Neural progenitor cell (in vitro differentiated cells): ENCODE measurements around the gene GALNT18. TPM values are rescaled to one million over a fixed set of nuclear protein-coding genes. Genes with fewer than 3 reads are reported as not detected.

Experiments
- DNase-seq: peaks from one replicate; pipeline ENCODE4 v3.0.0-alpha.2; 2016; ENCODE audit warnings: low spot score
- H2AFZ ChIP-seq: fragments of 200-600 bp; sonication (generic); replicated peaks from 2 replicates; pipeline ENCODE4 v1.6.1; 2016; ENCODE audit warnings: antibody characterized with exemption
- H3F3A ChIP-seq: fragments of 200-600 bp; sonication (generic); 2 replicates; pipeline ENCODE4 v1.6.1; 2016; ENCODE audit warnings: antibody characterized with exemption, low read depth
- H3K27ac ChIP-seq: fragments of 200-600 bp; sonication (generic); 2 replicates; pipeline ENCODE4 v1.5.1; 2016; ENCODE audit warnings: mild to moderate bottlenecking
- H3K27me3 ChIP-seq: fragments of 200-600 bp; sonication (generic); 2 replicates; pipeline ENCODE4 v1.6.1; 2016; ENCODE audit warnings: mild to moderate bottlenecking, moderate library complexity
- H3K36me3 ChIP-seq: fragments of 200-600 bp; sonication (generic); 2 replicates; pipeline ENCODE4 v1.5.1; 2016
- H3K4me1 ChIP-seq: fragments of 200-600 bp; sonication (generic); 2 replicates; pipeline ENCODE4 v1.6.1; 2016; ENCODE audit warnings: mixed run types
- H3K4me2 ChIP-seq: fragments of 200-600 bp; sonication (generic); 2 replicates; pipeline ENCODE4 v1.6.1; 2016
- H3K4me3 ChIP-seq: fragments of 200-600 bp; sonication (generic); 2 replicates; pipeline ENCODE4 v1.5.1; 2016
- H3K79me2 ChIP-seq: fragments of 200-600 bp; sonication (generic); 2 replicates; pipeline ENCODE4 v1.6.1; 2016; ENCODE audit warnings: low read depth
- H3K9ac ChIP-seq: fragments of 200-600 bp; sonication (generic); 2 replicates; pipeline ENCODE4 v1.6.1; 2016
- H3K9me3 ChIP-seq: fragments of 200-600 bp; sonication (generic); 2 replicates; pipeline ENCODE4 v1.5.1; 2016; ENCODE audit warnings: low read depth
- H4K20me1 ChIP-seq: fragments of 200-600 bp; sonication (generic); 2 replicates; pipeline ENCODE4 v1.6.1; 2016; ENCODE audit warnings: low read depth
- H3K27ac Mint-ChIP-seq: 3 replicates; pipeline ENCODE4 v1.8.0; 2021; ENCODE audit warnings: mixed read lengths
- H3K27me3 Mint-ChIP-seq: 2 replicates; pipeline ENCODE4 v1.8.0; 2022; ENCODE audit warnings: low read depth, mild to moderate bottlenecking, inconsistent platforms, moderate library complexity, mixed read lengths; ENCODE audit not compliant: insufficient read depth
- H3K36me3 Mint-ChIP-seq: 3 replicates; pipeline ENCODE4 v1.8.0; 2021; ENCODE audit warnings: mixed read lengths
- H3K4me1 Mint-ChIP-seq: 3 replicates; pipeline ENCODE4 v1.8.0; 2021; ENCODE audit warnings: mixed read lengths
- H3K4me3 Mint-ChIP-seq: 3 replicates; pipeline ENCODE4 v1.8.0; 2021; ENCODE audit warnings: mild to moderate bottlenecking, moderate library complexity, mixed read lengths
- H3K9me3 Mint-ChIP-seq: 3 replicates; pipeline ENCODE4 v1.8.0; 2020; ENCODE audit warnings: mixed read lengths
- CTCF ChIP-seq: fragments of 200-600 bp; sonication (generic); IDR thresholded peaks from 2 replicates; pipeline ENCODE4 v1.5.1; 2017; ENCODE audit warnings: antibody characterized with exemption, mild to moderate bottlenecking
- EZH2 ChIP-seq: fragments of 200-600 bp; sonication (generic); IDR thresholded peaks from 2 replicates; pipeline ENCODE4 v1.6.1; 2017; ENCODE audit warnings: antibody characterized with exemption, mild to moderate bottlenecking, moderate library complexity
- EZH2phosphoT487 ChIP-seq: fragments of 200-600 bp; sonication (generic); IDR thresholded peaks from 2 replicates; pipeline ENCODE4 v1.6.1; 2017; ENCODE audit warnings: antibody characterized with exemption
- total RNA-seq: library from RNA; depleted of rRNA; stranded (reverse); fragments of >200 nt; gene quantifications from 2 replicates; pipeline ENCODE4 v1.2.3, GENCODE V29; 2015; ENCODE audit warnings: low replicate concordance

GALNT18 gene
- total RNA-seq, 1 donor from 2014 or later: 2.4 TPM

GRCh38 chr11:11231763-11232162, 390.0 kb downstream of the GALNT18 start:
- H3K27me3 ChIP-seq: no peaks in the 10 kb centered on the region
- no peaks in the 10 kb centered on the region for H3K79me2 ChIP-seq
- H3K4me2 ChIP-seq: no peak overlapping the region
- H3K9me3 ChIP-seq: no peaks in the 10 kb centered on the region
- H4K20me1 ChIP-seq: no peaks in the 10 kb centered on the region
- DNase-seq: no peak
- no peak overlapping the region for H2AFZ ChIP-seq
- no peak overlapping the region for H3K9ac ChIP-seq
- H3K27ac ChIP-seq: no peak overlapping the region
- Mint-ChIP-seq H3K36me3 (no peaks in the 10 kb centered on the region), H3K27me3 (no peaks in the 10 kb centered on the region), H3K4me3 (no peak overlapping the region), H3K4me1 (peaks cover 23% of the 10 kb centered on the region), H3K27ac (no peak overlapping the region), H3K9me3 (peaks cover 5% of the 10 kb centered on the region)
- H3K36me3 ChIP-seq: no peaks in the 10 kb centered on the region
- no peak for TF ChIP-seq EZH2
- TF ChIP-seq EZH2phosphoT487: no peak
- TF ChIP-seq CTCF: no peak
- no peaks in the 10 kb centered on the region for H3F3A ChIP-seq
- no peaks in the 10 kb centered on the region for H3K4me1 ChIP-seq
- no peak overlapping the region for H3K4me3 ChIP-seq

- no peak for TF ChIP-seq EZH2
- peak; percentile 74 for TF ChIP-seq CTCF
- peaks cover 20% of the 10 kb centered on the region for H3K4me1 Mint-ChIP-seq
- no peaks in the 10 kb centered on the region for H3K79me2 ChIP-seq
- H2AFZ ChIP-seq: no peak overlapping the region
- H3K4me2 ChIP-seq: no peak overlapping the region
- H3F3A ChIP-seq: no peaks in the 10 kb centered on the region
- no peaks in the 10 kb centered on the region for H3K4me1 ChIP-seq
- no peaks in the 10 kb centered on the region for H3K36me3 ChIP-seq
- no peaks in the 10 kb centered on the region for H3K27me3 Mint-ChIP-seq
- no peaks in the 10 kb centered on the region for H3K27me3 ChIP-seq
- no peak overlapping the region for H3K4me3 ChIP-seq
- DNase-seq: peak; percentile 65
- H3K9me3 ChIP-seq: no peaks in the 10 kb centered on the region
- H3K27ac Mint-ChIP-seq: no peak overlapping the region
- no peak overlapping the region for H3K27ac ChIP-seq
- no peaks in the 10 kb centered on the region for H3K36me3 Mint-ChIP-seq
- H4K20me1 ChIP-seq: no peaks in the 10 kb centered on the region
- no peak overlapping the region for H3K4me3 Mint-ChIP-seq
- peaks cover 7% of the 10 kb centered on the region for H3K9me3 Mint-ChIP-seq
- no peak overlapping the region for H3K9ac ChIP-seq
These were observed 390.8 kb downstream of the GALNT18 start for GRCh38 chr11:11230802-11231562.

DNA sequence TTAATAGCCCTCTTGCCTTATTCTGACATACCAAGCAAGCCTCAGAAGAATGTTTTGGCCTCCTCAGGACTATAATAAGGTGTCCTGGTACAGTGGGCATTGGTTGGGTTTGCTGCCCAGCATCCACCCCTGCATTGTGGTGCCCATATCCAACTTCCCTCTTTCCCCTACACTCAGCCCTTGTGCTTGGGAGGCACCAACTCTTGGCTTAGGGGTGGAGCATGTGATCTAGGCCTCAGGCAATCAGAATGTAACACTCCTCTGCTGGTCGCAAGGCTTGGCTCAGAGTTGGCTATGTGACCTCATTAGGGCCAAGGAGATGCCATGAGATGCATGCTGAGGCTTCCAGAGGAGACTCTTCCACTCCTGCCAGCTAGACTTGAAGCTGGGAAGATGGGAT, 391.7 kb downstream of the GALNT18 start:
- peaks cover 18% of the 10 kb centered on the region for H3K4me1 Mint-ChIP-seq
- H3F3A ChIP-seq: no peaks in the 10 kb centered on the region
- peaks cover 7% of the 10 kb centered on the region for H3K9me3 Mint-ChIP-seq
- no peak overlapping the region for H3K4me3 ChIP-seq
- no peaks in the 10 kb centered on the region for H3K27me3 Mint-ChIP-seq
- H3K36me3 ChIP-seq: no peaks in the 10 kb centered on the region
- no peak overlapping the region for H3K27ac Mint-ChIP-seq
- no peak overlapping the region for H3K27ac ChIP-seq
- no peak overlapping the region for H3K9ac ChIP-seq
- H2AFZ ChIP-seq: no peak overlapping the region
- DNase-seq: no peak
- no peaks in the 10 kb centered on the region for H3K9me3 ChIP-seq
- no peaks in the 10 kb centered on the region for H4K20me1 ChIP-seq
- no peak for TF ChIP-seq EZH2phosphoT487
- TF ChIP-seq CTCF: no peak
- TF ChIP-seq EZH2: no peak
- no peaks in the 10 kb centered on the region for H3K79me2 ChIP-seq
- no peak overlapping the region for H3K4me3 Mint-ChIP-seq
- H3K4me2 ChIP-seq: no peak overlapping the region
- no peaks in the 10 kb centered on the region for H3K36me3 Mint-ChIP-seq
- H3K4me1 ChIP-seq: no peaks in the 10 kb centered on the region
- no peaks in the 10 kb centered on the region for H3K27me3 ChIP-seq
